ENCODE data around the gene PRPSAP1.

PRPSAP1 gene

DNA sequence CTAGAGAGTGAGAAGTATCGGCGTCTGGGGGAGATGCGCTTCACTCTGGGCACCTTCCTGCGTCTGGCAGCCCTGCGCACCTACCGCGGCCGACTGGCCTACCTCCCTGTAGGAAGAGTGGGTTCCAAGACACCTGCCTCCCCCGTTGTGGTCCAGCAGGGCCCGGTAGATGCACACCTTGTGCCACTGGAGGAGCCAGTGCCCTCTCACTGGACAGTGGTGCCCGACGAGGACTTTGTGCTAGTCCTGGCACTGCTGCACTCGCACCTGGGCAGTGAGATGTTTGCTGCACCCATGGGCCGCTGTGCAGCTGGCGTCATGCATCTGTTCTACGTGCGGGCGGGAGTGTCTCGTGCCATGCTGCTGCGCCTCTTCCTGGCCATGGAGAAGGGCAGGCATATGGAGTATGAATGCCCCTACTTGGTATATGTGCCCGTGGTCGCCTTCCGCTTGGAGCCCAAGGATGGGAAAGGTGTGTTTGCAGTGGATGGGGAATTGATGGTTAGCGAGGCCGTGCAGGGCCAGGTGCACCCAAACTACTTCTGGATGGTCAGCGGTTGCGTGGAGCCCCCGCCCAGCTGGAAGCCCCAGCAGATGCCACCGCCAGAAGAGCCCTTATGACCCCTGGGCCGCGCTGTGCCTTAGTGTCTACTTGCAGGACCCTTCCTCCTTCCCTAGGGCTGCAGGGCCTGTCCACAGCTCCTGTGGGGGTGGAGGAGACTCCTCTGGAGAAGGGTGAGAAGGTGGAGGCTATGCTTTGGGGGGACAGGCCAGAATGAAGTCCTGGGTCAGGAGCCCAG is 33.5 kb upstream of the PRPSAP1 start:
- TF ChIP-seq, protein P1, sequence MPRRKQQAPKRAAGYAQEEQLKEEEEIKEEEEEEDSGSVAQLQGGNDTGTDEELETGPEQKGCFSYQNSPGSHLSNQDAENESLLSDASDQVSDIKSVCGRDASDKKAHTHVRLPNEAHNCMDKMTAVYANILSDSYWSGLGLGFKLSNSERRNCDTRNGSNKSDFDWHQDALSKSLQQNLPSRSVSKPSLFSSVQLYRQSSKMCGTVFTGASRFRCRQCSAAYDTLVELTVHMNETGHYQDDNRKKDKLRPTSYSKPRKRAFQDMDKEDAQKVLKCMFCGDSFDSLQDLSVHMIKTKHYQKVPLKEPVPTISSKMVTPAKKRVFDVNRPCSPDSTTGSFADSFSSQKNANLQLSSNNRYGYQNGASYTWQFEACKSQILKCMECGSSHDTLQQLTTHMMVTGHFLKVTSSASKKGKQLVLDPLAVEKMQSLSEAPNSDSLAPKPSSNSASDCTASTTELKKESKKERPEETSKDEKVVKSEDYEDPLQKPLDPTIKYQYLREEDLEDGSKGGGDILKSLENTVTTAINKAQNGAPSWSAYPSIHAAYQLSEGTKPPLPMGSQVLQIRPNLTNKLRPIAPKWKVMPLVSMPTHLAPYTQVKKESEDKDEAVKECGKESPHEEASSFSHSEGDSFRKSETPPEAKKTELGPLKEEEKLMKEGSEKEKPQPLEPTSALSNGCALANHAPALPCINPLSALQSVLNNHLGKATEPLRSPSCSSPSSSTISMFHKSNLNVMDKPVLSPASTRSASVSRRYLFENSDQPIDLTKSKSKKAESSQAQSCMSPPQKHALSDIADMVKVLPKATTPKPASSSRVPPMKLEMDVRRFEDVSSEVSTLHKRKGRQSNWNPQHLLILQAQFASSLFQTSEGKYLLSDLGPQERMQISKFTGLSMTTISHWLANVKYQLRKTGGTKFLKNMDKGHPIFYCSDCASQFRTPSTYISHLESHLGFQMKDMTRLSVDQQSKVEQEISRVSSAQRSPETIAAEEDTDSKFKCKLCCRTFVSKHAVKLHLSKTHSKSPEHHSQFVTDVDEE (CRISPR knock-in tag; IDR thresholded peaks at IDR 0.05) = no peak
- TF ChIP-seq ZNF8 (CRISPR knock-in tag; IDR thresholded peaks at IDR 0.05) (no peak), ZNF565 (CRISPR knock-in tag; conservative IDR thresholded peaks at IDR 0.05; ENCODE audit: low read depth) (no peak), ARNTL (CRISPR knock-in tag; IDR thresholded peaks at IDR 0.05; ENCODE audit: borderline replicate concordance, low read depth) (no peak), ESRRG (CRISPR knock-in tag; IDR thresholded peaks at IDR 0.05) (no peak), ZC3H10 (CRISPR knock-in tag; IDR thresholded peaks at IDR 0.05) (no peak), OSR1 (CRISPR knock-in tag; IDR thresholded peaks at IDR 0.05) (no peak), PPARA (CRISPR knock-in tag; IDR thresholded peaks at IDR 0.05; ENCODE audit: borderline replicate concordance) (no peak), TOX (CRISPR knock-in tag; IDR thresholded peaks at IDR 0.05; ENCODE audit: borderline replicate concordance) (no peak), ZFP30 (CRISPR knock-in tag; IDR thresholded peaks at IDR 0.05) (no peak), RARB (CRISPR knock-in tag; IDR thresholded peaks at IDR 0.05) (no peak), BACH2 (CRISPR knock-in tag; IDR thresholded peaks at IDR 0.05; ENCODE audit: borderline replicate concordance) (no peak), GLIS3 (CRISPR knock-in tag; IDR thresholded peaks at IDR 0.05) (no peak), ZNF70 (CRISPR knock-in tag; IDR thresholded peaks at IDR 0.05) (no peak), SNAI2 (CRISPR knock-in tag; IDR thresholded peaks at IDR 0.05) (no peak)
- TF ChIP-seq, protein P2, sequence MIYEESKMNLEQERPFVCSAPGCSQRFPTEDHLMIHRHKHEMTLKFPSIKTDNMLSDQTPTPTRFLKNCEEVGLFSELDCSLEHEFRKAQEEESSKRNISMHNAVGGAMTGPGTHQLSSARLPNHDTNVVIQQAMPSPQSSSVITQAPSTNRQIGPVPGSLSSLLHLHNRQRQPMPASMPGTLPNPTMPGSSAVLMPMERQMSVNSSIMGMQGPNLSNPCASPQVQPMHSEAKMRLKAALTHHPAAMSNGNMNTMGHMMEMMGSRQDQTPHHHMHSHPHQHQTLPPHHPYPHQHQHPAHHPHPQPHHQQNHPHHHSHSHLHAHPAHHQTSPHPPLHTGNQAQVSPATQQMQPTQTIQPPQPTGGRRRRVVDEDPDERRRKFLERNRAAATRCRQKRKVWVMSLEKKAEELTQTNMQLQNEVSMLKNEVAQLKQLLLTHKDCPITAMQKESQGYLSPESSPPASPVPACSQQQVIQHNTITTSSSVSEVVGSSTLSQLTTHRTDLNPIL (CRISPR knock-in tag; IDR thresholded peaks at IDR 0.05; ENCODE audit: low read depth) = no peak
- TF ChIP-seq, protein P3, sequence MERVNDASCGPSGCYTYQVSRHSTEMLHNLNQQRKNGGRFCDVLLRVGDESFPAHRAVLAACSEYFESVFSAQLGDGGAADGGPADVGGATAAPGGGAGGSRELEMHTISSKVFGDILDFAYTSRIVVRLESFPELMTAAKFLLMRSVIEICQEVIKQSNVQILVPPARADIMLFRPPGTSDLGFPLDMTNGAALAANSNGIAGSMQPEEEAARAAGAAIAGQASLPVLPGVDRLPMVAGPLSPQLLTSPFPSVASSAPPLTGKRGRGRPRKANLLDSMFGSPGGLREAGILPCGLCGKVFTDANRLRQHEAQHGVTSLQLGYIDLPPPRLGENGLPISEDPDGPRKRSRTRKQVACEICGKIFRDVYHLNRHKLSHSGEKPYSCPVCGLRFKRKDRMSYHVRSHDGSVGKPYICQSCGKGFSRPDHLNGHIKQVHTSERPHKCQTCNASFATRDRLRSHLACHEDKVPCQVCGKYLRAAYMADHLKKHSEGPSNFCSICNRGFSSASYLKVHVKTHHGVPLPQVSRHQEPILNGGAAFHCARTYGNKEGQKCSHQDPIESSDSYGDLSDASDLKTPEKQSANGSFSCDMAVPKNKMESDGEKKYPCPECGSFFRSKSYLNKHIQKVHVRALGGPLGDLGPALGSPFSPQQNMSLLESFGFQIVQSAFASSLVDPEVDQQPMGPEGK (CRISPR knock-in tag; IDR thresholded peaks at IDR 0.05; ENCODE audit: borderline replicate concordance) = no peak
- TF ChIP-seq, protein P4, sequence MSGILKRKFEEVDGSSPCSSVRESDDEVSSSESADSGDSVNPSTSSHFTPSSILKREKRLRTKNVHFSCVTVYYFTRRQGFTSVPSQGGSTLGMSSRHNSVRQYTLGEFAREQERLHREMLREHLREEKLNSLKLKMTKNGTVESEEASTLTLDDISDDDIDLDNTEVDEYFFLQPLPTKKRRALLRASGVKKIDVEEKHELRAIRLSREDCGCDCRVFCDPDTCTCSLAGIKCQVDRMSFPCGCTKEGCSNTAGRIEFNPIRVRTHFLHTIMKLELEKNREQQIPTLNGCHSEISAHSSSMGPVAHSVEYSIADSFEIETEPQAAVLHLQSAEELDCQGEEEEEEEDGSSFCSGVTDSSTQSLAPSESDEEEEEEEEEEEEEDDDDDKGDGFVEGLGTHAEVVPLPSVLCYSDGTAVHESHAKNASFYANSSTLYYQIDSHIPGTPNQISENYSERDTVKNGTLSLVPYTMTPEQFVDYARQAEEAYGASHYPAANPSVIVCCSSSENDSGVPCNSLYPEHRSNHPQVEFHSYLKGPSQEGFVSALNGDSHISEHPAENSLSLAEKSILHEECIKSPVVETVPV (CRISPR knock-in tag; IDR thresholded peaks at IDR 0.05) = no peak
- TF ChIP-seq, protein P5, sequence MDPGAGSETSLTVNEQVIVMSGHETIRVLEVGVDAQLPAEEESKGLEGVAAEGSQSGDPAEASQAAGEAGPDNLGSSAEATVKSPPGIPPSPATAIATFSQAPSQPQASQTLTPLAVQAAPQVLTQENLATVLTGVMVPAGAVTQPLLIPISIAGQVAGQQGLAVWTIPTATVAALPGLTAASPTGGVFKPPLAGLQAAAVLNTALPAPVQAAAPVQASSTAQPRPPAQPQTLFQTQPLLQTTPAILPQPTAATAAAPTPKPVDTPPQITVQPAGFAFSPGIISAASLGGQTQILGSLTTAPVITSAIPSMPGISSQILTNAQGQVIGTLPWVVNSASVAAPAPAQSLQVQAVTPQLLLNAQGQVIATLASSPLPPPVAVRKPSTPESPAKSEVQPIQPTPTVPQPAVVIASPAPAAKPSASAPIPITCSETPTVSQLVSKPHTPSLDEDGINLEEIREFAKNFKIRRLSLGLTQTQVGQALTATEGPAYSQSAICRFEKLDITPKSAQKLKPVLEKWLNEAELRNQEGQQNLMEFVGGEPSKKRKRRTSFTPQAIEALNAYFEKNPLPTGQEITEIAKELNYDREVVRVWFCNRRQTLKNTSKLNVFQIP (CRISPR knock-in tag; IDR thresholded peaks at IDR 0.05; ENCODE audit: borderline replicate concordance, low read depth) = no peak
- no peak for ATAC-seq

DNA sequence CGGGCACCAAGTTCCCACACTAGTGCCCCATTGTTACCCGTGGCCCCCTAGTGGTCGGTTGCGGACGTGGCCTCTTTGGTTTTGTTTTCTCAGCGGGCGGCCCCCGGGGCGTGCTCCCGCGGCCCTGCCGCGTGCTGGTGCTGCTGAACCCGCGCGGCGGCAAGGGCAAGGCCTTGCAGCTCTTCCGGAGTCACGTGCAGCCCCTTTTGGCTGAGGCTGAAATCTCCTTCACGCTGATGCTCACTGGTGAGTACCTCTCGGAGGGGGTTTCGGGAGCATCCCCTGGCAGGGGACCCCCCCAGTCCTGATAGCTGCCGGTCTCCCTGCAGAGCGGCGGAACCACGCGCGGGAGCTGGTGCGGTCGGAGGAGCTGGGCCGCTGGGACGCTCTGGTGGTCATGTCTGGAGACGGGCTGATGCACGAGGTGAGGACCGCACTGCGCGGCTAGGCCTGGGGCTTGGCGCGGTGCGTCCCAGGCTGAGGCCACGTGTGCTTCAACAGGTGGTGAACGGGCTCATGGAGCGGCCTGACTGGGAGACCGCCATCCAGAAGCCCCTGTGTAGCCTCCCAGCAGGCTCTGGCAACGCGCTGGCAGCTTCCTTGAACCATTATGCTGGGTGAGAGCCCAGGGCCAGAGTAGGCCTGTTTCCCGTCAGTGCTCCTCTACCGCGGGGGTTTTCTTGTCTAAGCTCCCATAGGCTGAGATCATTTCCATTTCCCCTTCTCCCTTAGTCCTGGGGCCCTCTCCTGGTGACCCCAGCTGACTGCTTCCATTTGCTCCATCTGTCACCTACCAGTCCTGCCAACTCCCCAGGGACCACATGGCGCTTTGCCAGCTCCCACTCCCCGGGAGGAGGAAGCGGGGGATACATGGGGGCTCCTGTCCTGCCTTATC is 32.4 kb upstream of the PRPSAP1 start:
- TF ChIP-seq, protein P3 (CRISPR knock-in tag; IDR thresholded peaks at IDR 0.05; ENCODE audit: borderline replicate concordance) = peak; percentile 38; the same call in 1 of the 2 replicates
- TF ChIP-seq ZFP30 (CRISPR knock-in tag; IDR thresholded peaks at IDR 0.05) (no peak), ZFP3 (CRISPR knock-in tag; IDR thresholded peaks at IDR 0.05) (peak; percentile 26; the same call in 1 of the 2 replicates)
- peak; percentile 64 for ATAC-seq

Measured in SK-N-SH treated with all-trans-retinoic acid at 6 μM for 48 hours (cell line).